ENCODE results near the gene LGR4. TPM values are rescaled to one million over a fixed set of nuclear protein-coding genes. Genes with fewer than 3 reads are reported as not detected.

The LGR4 gene
- total and polyA plus RNA-seq, 2 of the 4 experiments (the other 2 are of a cell fraction) = 2.9 to 6.8 TPM

DNA sequence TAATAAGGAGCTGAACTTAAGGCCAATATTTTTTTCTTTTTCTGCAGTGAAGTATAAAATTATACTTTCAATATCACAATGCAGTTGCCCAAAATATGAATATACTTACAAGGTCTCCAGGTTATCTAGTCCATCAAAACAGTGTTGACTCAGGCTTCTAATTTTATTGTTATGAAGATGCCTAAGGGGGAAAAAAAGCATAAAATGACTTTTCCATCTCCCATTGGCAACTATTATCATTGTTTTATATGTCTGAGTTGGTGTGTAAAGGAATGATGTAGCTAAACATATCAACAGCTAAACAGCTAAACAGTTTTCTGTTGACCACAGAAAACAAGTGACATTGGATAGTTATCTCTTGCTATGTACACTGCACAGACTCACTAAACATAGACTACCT lies 88.4 kb downstream of the LGR4 start:
- Histone ChIP-seq H3K14ac (replicated peaks; ENCODE audit: low read depth, low read length) (no peak overlapping the region), H2BK120ac (ENCODE audit: low read depth, low read length) (peak overlapping the region; percentile 71; the same call in 1 of the 2 replicates), H4K91ac (ENCODE audit: insufficient read depth, low read depth, low read length) (0 out of 2 replicates have a peak overlapping the region, but pooled peaks have one; percentile 23), H3K27ac (ENCODE audit: insufficient read depth, low read length) (no peak overlapping the region), H2AK5ac (ENCODE audit: low read depth, low read length) (no peak overlapping the region), H3K27me3 (ENCODE audit: control insufficient read depth, insufficient read depth, low read length) (no peaks in the 10 kb centered on the region), H4K20me1 (ENCODE audit: insufficient read depth, low read length) (no peaks in the 10 kb centered on the region), H4K8ac (ENCODE audit: low read depth in 2 of 2, low read length in 2 of 2) (no peak overlapping the region), H2AK9ac (replicated peaks; ENCODE audit: low read depth, low read length, poor library complexity) (no peak overlapping the region), H3K4me1 (ENCODE audit: control insufficient read depth, insufficient read depth, low read length) (peaks cover 3% of the 10 kb centered on the region; the same call in 1 of the 2 replicates), H3K9me1 (ENCODE audit: insufficient read depth, low read length) (no peaks in the 10 kb centered on the region), H3K56ac (ENCODE audit: extremely low read depth, insufficient read depth, low read length) (no peak overlapping the region), H2BK15ac (ENCODE audit: low read depth, low read length) (no peak overlapping the region; the same call in 2 of the 3 replicates), H3K9me3 (ENCODE audit: control insufficient read depth, insufficient read depth, low read length) (no peaks in the 10 kb centered on the region), H2BK5ac (ENCODE audit: low read depth, low read length, poor library complexity, severe bottlenecking) (peak overlapping the region; percentile 51), H4K5ac (ENCODE audit: low read depth, low read length) (no peak overlapping the region), H3K23ac (ENCODE audit: low read depth, low read length) (no peak overlapping the region), H3K4me3 (ENCODE audit: insufficient read depth, low read depth, low read length) (no peak overlapping the region), H2BK20ac (ENCODE audit: low read depth, low read length) (peak overlapping the region; percentile 44; the same call in 1 of the 2 replicates), H3K9ac (ENCODE audit: low read depth, low read length) (no peak overlapping the region), H3K18ac (ENCODE audit: low read depth, low read length) (no peak overlapping the region), H3K4ac (ENCODE audit: low read depth, low read length) (peak overlapping the region; percentile 20; the same call in 1 of the 2 replicates), H3K4me2 (ENCODE audit: low read depth, low read length) (no peak overlapping the region), H2AFZ (replicated peaks; ENCODE audit: low read length, poor library complexity) (no peak overlapping the region), H3K36me3 (ENCODE audit: control insufficient read depth, insufficient read depth, low read length) (no peaks in the 10 kb centered on the region), H3K79me1 (ENCODE audit: low read depth in 1 of 2, low read length in 2 of 2) (peaks cover 0 to 4% of the 10 kb centered on the region in 2 experiments; a peak in 1 of 4 replicates)
- BruUV-seq (replicated peaks) = no TSS peak
- intact Hi-C loops (cut with micrococcal nuclease) = no loop called here
- dilution Hi-C loops (cut with HindIII; ENCODE audit: low sequenced_read_pairs, unreplicated experiment) = no loop called here
- CTCF ChIA-PET = interaction anchor here (0.8 kb wide), 1 partner anchor 112 kb away, joined by 3 read pairs; no protein-coding TSS in a partner anchor
- POLR2A ChIA-PET (ENCODE audit: unreplicated experiment) = no interaction called here
- in situ Hi-C loops (cut with MboI; ENCODE audit: low sequenced_read_pairs) = no loop called here
- ATAC-seq (ENCODE audit: low read depth) = no peak
- DNase-seq = no peak
- no peak for TF ChIP-seq ELK1 (IDR thresholded peaks at IDR 0.05; ENCODE audit: borderline replicate concordance, low read depth, low read length)
- no peak for TF ChIP-seq NFE2L2 (IDR thresholded peaks at IDR 0.05; ENCODE audit: low read depth, low read length)
- no peak for TF ChIP-seq RCOR1 (IDR thresholded peaks at IDR 0.05; ENCODE audit: insufficient replicate concordance, low read length)
- no peak for TF ChIP-seq CTCF (conservative IDR thresholded peaks at IDR 0.05; ENCODE audit: low read depth, low read length)
- TF ChIP-seq FOS (IDR thresholded peaks at IDR 0.05; ENCODE audit: low read depth, low read length) = no peak
- no peak for TF ChIP-seq MAZ (IDR thresholded peaks at IDR 0.05; ENCODE audit: borderline replicate concordance, low read depth, low read length)
- no peak for TF ChIP-seq RFX5 (IDR thresholded peaks at IDR 0.05; ENCODE audit: low read depth, low read length)
- TF ChIP-seq CEBPB (IDR thresholded peaks at IDR 0.05; ENCODE audit: low read depth, low read length) = no peak
- TF ChIP-seq RAD21 (IDR thresholded peaks at IDR 0.05; ENCODE audit: low read length) = no peak
- no peak for TF ChIP-seq MXI1 (IDR thresholded peaks at IDR 0.05; ENCODE audit: borderline replicate concordance, low read depth, low read length)
- TF ChIP-seq POLR2A (IDR thresholded peaks at IDR 0.05; ENCODE audit: low read depth, low read length) = no peak

Data from IMR-90 (cell line).